LNCaP clone FGC (cell line): ENCODE data around the gene SMC6.

Source experiments
- DNase-seq: peaks from one replicate; pipeline ENCODE4 v3.0.0-alpha.2; 2011; ENCODE audit warnings: low read depth
- H3K4me3 ChIP-seq: 2 replicates; pipeline ENCODE4 v1.5.1; 2011; ENCODE audit warnings: mild to moderate bottlenecking, low read depth, low read length, control low read depth
- CTCF ChIP-seq: IDR thresholded peaks from 2 replicates; pipeline ENCODE4 v1.5.1; 2012; ENCODE audit warnings: mild to moderate bottlenecking; ENCODE audit not compliant: control insufficient read depth, insufficient read depth; ENCODE audit errors: extremely low read depth

The SMC6 gene

GRCh38 chr2:17786727-17787126 lies 33.1 kb upstream of the SMC6 start:
- TF ChIP-seq CTCF, result no peak
- DNase-seq, result no peak
- H3K4me3 ChIP-seq, result no peak overlapping the region

GRCh38 chr2:17781482-17781881 lies 27.9 kb upstream of the SMC6 start:
- TF ChIP-seq CTCF, result no peak
- no peak for DNase-seq
- H3K4me3 ChIP-seq, result no peak overlapping the region

GRCh38 chr2:17780546-17780945 lies 26.9 kb upstream of the SMC6 start:
- H3K4me3 ChIP-seq, result no peak overlapping the region
- no peak for TF ChIP-seq CTCF
- no peak for DNase-seq

GRCh38 chr2:17772532-17772931 lies 18.9 kb upstream of the SMC6 start:
- DNase-seq, result no peak
- no peak overlapping the region for H3K4me3 ChIP-seq
- no peak for TF ChIP-seq CTCF

DNA sequence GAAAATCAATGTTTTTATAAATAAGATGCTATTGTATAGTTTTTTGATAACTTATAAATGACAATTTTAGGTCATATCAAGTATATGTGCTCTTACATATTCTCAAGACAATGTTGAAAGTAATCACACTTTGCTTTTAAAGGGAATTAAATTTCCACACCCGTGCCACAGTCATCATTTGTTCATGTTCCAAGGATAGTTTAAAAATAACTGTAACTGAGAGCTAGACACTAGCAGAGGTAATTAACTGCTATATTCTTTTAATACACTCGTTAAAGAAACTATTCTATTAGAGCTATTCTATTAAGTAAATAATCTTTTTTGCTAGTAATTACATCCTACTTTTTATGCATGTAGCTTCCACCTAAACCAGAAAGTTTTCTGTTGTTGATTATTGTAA lies 18.3 kb upstream of the SMC6 start:
- no peak overlapping the region for H3K4me3 ChIP-seq
- TF ChIP-seq CTCF, result no peak
- DNase-seq, result no peak

GRCh38 chr2:17768894-17769293 lies 15.3 kb upstream of the SMC6 start:
- no peak overlapping the region for H3K4me3 ChIP-seq
- DNase-seq, result no peak
- no peak for TF ChIP-seq CTCF

DNA sequence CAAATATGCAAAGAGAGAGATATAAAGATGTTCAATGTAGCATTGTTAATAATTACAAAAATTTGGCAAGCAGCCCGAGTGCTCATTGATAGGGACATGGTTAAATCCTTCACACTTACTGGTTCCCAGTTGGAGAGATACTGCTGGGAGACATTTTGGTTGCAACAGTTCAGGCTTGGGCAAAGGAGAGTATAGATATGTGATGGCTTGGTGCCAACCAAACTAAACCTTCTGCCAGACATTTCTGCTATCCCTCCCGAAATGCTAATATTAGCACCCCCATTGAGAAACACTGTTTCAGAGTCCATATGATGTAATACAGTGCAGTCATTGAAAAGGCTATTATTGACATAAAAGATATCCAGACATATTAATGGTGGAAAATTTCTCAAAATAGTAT lies 11.8 kb upstream of the SMC6 start:
- DNase-seq, result no peak
- H3K4me3 ChIP-seq, result no peak overlapping the region
- TF ChIP-seq CTCF, result no peak
